Measurements from ENCODE around the gene PNKP.

PNKP gene

GRCh38 chr19:49890349-49891311 is 23.3 kb upstream of the PNKP start (continued):
- TF ChIP-seq ZNF791 (tag by site-specific recombination; IDR thresholded peaks at IDR 0.05) (no peak), ZNF248 (tag by site-specific recombination; IDR thresholded peaks at IDR 0.05) (no peak), ZNF311 (tag by site-specific recombination; IDR thresholded peaks at IDR 0.05; ENCODE audit: borderline replicate concordance) (no peak), ZNF621 (tag by site-specific recombination; IDR thresholded peaks at IDR 0.05) (no peak), ZNF670 (tag by site-specific recombination; IDR thresholded peaks at IDR 0.05; ENCODE audit: low read depth) (no peak), PRDM4 (tag by site-specific recombination; IDR thresholded peaks at IDR 0.05) (no peak), ZNF785 (tag by site-specific recombination; IDR thresholded peaks at IDR 0.05) (peak; percentile 85; the same call in 1 of the 2 replicates), HOXA7 (CRISPR knock-in tag; IDR thresholded peaks at IDR 0.05; ENCODE audit: borderline replicate concordance) (no peak), ZNF2 (tag by site-specific recombination; IDR thresholded peaks at IDR 0.05) (peak; percentile 75), ZNF404 (tag by site-specific recombination; IDR thresholded peaks at IDR 0.05) (no peak), CTCF (tag by site-specific recombination; IDR thresholded peaks at IDR 0.05) (peak; percentile 64), ZNF202 (tag by site-specific recombination; IDR thresholded peaks at IDR 0.05; ENCODE audit: borderline replicate concordance) (no peak), PRDM6 (tag by site-specific recombination; IDR thresholded peaks at IDR 0.05) (no peak), ZNF335 (tag by site-specific recombination; conservative IDR thresholded peaks at IDR 0.05) (0 out of 2 replicates have a peak, but pooled peaks have one; percentile 27), ZNF223 (tag by site-specific recombination; IDR thresholded peaks at IDR 0.05) (no peak), KLF16 (tag by site-specific recombination; IDR thresholded peaks at IDR 0.05) (peak; percentile 67; the same call in 1 of the 2 replicates), GLI4 (tag by site-specific recombination; IDR thresholded peaks at IDR 0.05) (no peak), ZNF394 (tag by site-specific recombination; IDR thresholded peaks at IDR 0.05; ENCODE audit: borderline replicate concordance) (no peak), ZNF529 (tag by site-specific recombination; IDR thresholded peaks at IDR 0.05; ENCODE audit: insufficient replicate concordance) (no peak), ZFP41 (tag by site-specific recombination; IDR thresholded peaks at IDR 0.05; ENCODE audit: borderline replicate concordance) (no peak), ZNF214 (tag by site-specific recombination; IDR thresholded peaks at IDR 0.05; ENCODE audit: borderline replicate concordance) (no peak), INSM2 (tag by site-specific recombination; IDR thresholded peaks at IDR 0.05) (no peak), ZNF148 (tag by site-specific recombination; IDR thresholded peaks at IDR 0.05; ENCODE audit: borderline replicate concordance) (no peak), EGR2 (tag by site-specific recombination; IDR thresholded peaks at IDR 0.05; ENCODE audit: low read depth) (no peak), ZNF501 (tag by site-specific recombination; IDR thresholded peaks at IDR 0.05) (peak; percentile 54; the same call in 1 of the 2 replicates), OSR2 (tag by site-specific recombination; IDR thresholded peaks at IDR 0.05) (no peak), ZNF513 (tag by site-specific recombination; IDR thresholded peaks at IDR 0.05) (no peak)

Data from HEK293 (cell line).